Measurements from ENCODE around the gene WWOX. TPM values are rescaled to one million over a fixed set of nuclear protein-coding genes. Genes with fewer than 3 reads are reported as not detected.

The WWOX gene
- total and polyA plus RNA-seq, 3 donors from 2014 or later, result 20.6 to 76.7 (median 64.1) TPM

DNA sequence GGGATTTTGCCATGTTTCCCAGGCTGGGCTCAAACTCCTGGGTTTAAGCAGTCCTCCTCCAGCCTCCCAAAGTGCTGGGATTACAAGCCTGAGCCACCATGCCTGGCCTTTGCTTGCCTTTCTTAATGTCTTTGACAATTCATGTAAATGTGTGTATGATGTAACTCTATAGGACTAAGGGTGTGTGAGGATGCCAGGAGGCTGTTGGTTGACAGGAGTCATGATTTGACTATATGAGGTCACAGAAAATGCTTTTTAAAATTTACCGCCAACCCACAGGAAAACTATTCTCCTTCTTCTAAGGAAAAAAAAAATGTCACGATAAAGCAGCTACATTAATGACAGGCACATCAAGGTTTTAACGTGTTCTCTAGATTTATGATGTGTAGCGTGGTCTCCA is 118.8 kb downstream of the WWOX start:
- intact Hi-C loops (cut with DNase I; ENCODE audit: low total_unique reads), result no loop called here
- WGBS, 2 donors, result 88 to 90% methylated on average over 4 of the region's 4 CpGs
- Histone ChIP-seq H3K4me3 (no peak overlapping the region), H3K36me3 (ENCODE audit: low read depth, missing control alignments) (no peaks in the 10 kb centered on the region), H3K4me1 (no peaks in the 10 kb centered on the region), H3K27ac (no peak overlapping the region), H3K9me3 (no peaks in the 10 kb centered on the region), H3K27me3 (no peaks in the 10 kb centered on the region)
- no peak for DNase-seq
- TF ChIP-seq, protein P1, sequence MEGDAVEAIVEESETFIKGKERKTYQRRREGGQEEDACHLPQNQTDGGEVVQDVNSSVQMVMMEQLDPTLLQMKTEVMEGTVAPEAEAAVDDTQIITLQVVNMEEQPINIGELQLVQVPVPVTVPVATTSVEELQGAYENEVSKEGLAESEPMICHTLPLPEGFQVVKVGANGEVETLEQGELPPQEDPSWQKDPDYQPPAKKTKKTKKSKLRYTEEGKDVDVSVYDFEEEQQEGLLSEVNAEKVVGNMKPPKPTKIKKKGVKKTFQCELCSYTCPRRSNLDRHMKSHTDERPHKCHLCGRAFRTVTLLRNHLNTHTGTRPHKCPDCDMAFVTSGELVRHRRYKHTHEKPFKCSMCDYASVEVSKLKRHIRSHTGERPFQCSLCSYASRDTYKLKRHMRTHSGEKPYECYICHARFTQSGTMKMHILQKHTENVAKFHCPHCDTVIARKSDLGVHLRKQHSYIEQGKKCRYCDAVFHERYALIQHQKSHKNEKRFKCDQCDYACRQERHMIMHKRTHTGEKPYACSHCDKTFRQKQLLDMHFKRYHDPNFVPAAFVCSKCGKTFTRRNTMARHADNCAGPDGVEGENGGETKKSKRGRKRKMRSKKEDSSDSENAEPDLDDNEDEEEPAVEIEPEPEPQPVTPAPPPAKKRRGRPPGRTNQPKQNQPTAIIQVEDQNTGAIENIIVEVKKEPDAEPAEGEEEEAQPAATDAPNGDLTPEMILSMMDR (IDR thresholded peaks at IDR 0.05), result no peak
- TF ChIP-seq POLR2A (IDR thresholded peaks at IDR 0.05), result no peak

DNA sequence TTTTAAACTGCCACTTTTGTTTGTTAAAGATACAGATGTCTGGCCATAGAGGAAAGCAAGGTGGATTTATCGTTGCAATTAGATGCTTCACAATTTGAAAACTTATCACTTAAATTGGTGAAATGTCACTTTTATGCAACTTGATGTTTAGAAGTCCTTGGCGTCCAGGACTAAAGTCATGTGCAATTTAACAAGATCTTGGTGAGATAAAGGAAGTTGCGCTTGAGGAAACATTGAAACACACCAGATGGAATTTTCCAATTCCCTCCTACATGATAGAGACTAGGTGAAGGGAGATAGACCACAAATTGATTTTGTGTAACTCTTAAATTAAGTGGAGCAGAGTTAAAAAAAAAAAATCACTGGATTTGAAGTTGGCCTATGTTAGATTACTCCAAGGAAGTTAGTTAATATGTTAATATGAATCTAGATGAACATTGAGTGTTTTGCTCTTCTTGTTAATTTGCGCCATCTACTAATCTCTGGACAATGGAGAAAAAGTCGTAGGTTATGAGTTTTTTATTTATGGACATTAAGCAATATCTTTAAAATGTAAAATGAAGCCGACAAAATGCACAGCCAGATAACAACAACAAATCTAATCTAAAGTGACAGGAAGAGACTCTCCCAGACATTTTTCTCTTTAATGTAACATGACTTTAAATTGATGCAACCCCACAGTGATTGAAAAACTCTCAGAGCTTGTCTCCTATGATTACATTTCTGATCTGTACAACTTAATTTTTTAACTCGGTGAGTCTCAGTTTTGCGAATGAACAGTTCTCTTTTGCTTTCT is 119.6 kb downstream of the WWOX start:
- 88 to 90% methylated on average over 8 of the region's 8 CpGs for WGBS, 2 donors
- H3K27me3 ChIP-seq, result no peaks in the 10 kb centered on the region
- TF ChIP-seq POLR2A (IDR thresholded peaks at IDR 0.05), result no peak
- TF ChIP-seq, protein P1 (IDR thresholded peaks at IDR 0.05), result no peak
- H3K4me1 ChIP-seq, result no peaks in the 10 kb centered on the region
- no peaks in the 10 kb centered on the region for H3K9me3 ChIP-seq
- H3K4me3 ChIP-seq, result no peak overlapping the region
- no peaks in the 10 kb centered on the region for H3K36me3 ChIP-seq (ENCODE audit: low read depth, missing control alignments)
- H3K27ac ChIP-seq, result no peak overlapping the region
- intact Hi-C loops (cut with DNase I; ENCODE audit: low total_unique reads), result no loop called here
- DNase-seq, result no peak

DNA sequence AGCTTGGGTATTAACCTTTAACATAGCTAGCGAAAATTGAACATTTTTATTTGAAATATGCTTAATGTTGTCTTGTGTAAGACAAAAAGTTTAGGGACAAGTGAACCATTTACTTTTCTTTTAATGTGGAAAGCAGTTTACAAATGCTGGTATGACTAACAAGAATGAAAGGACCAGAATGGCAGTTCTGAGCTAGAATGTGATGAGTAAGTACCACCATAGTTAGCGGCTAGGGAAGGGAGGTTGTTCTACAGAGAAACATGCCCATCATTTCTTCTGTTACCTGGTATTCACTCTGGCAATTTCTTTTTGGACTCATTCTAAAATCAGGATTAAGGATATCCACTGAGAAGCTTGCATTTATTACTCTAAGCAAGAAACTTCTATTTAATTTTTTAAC is 121.1 kb downstream of the WWOX start:
- H3K27me3 ChIP-seq, result no peaks in the 10 kb centered on the region
- no peaks in the 10 kb centered on the region for H3K9me3 ChIP-seq
- H3K4me3 ChIP-seq, result no peak overlapping the region
- intact Hi-C loops (cut with DNase I; ENCODE audit: low total_unique reads), result no loop called here
- DNase-seq, result no peak
- TF ChIP-seq, protein P1 (IDR thresholded peaks at IDR 0.05), result no peak
- no peak for TF ChIP-seq POLR2A (IDR thresholded peaks at IDR 0.05)
- no peak overlapping the region for H3K27ac ChIP-seq
- WGBS, 2 donors, result 94 to 95% methylated on average over 2 of the region's 2 CpGs
- no peaks in the 10 kb centered on the region for H3K36me3 ChIP-seq (ENCODE audit: low read depth, missing control alignments)
- no peaks in the 10 kb centered on the region for H3K4me1 ChIP-seq

DNA sequence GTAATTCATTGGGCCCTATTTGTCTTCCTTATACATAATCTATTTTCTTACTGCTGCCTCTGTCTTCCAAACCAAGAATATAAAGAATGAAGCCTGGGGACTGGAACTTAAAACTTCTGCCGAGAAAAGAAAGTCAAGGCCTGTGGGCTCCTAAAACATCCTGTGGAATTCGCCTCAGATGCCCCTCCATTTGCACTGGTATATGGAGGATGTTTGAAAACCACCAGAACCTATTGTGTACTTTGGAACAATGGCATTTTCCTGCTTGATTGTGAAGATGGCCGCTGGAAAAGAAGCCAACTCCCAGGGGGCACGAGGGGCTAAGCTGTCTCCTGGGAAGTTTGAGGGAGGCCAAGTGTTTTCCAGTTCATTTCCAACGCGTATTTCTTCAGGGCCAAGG is 122.4 kb downstream of the WWOX start:
- no peak for TF ChIP-seq POLR2A (IDR thresholded peaks at IDR 0.05)
- TF ChIP-seq, protein P1 (IDR thresholded peaks at IDR 0.05), result no peak
- no peaks in the 10 kb centered on the region for H3K4me1 ChIP-seq
- no peaks in the 10 kb centered on the region for H3K36me3 ChIP-seq (ENCODE audit: low read depth, missing control alignments)
- no peaks in the 10 kb centered on the region for H3K9me3 ChIP-seq
- H3K4me3 ChIP-seq, result no peak overlapping the region
- 49 to 54% methylated on average over 6 of the region's 6 CpGs for WGBS, 2 donors
- H3K27ac ChIP-seq, result no peak overlapping the region
- no peaks in the 10 kb centered on the region for H3K27me3 ChIP-seq
- DNase-seq, result no peak
- intact Hi-C loops (cut with DNase I; ENCODE audit: low total_unique reads), result no loop called here

- Histone ChIP-seq H3K9me3 (no peaks in the 10 kb centered on the region), H3K4me3 (no peak overlapping the region), H3K27ac (no peak overlapping the region), H3K27me3 (no peaks in the 10 kb centered on the region), H3K36me3 (ENCODE audit: low read depth, missing control alignments) (no peaks in the 10 kb centered on the region), H3K4me1 (no peaks in the 10 kb centered on the region)
- TF ChIP-seq POLR2A (IDR thresholded peaks at IDR 0.05), result no peak
- TF ChIP-seq, protein P1 (IDR thresholded peaks at IDR 0.05), result no peak
- DNase-seq, result no peak
- intact Hi-C loops (cut with DNase I; ENCODE audit: low total_unique reads), result no loop called here
- WGBS, 2 donors, result 61 to 65% methylated on average over 2 of the region's 2 CpGs
Observed at GRCh38 chr16:78224342-78224741, 124.9 kb downstream of the WWOX start.
